ENCODE data around the gene PNPLA1. TPM values are rescaled to one million over a fixed set of nuclear protein-coding genes. Genes with fewer than 3 reads are reported as not detected.

PNPLA1 gene
- total RNA-seq, 2 donors from 2014 or later = not detected

DNA sequence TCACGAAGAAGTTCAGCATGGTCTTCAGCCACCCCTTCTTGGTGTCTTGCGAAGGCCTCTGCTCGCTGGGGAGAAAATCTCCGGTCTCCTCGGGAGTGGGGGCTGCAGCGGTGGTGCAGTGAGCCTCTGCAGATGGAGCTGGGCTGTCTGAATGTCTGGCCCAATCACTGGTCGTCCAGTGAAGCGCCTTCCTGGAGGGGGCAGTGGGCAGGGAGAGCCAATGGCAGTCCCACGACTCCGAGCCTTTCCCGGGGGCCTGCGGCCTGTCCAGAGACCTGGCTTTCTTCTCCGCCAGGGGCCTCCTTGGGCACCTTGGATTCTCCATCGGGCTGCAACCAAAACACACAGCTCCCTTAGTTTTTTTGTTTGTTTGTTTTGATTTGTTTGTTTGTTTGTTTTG, 60.5 kb downstream of the PNPLA1 start:
- TF ChIP-seq CTCF (conservative IDR thresholded peaks at IDR 0.05) = no peak
- H3K4me1 ChIP-seq (ENCODE audit: control insufficient read depth, insufficient read depth, low read length) = no peaks in the 10 kb centered on the region
- Mint-ChIP-seq H3K27ac (no peak overlapping the region), H3K27me3 (ENCODE audit: insufficient read depth) (peaks cover 10% of the 10 kb centered on the region), H3K4me1 (peaks cover 12% of the 10 kb centered on the region), H3K36me3 (ENCODE audit: low read depth) (no peaks in the 10 kb centered on the region), H3K9me3 (no peaks in the 10 kb centered on the region), H3K4me3 (no peak overlapping the region)
- H3K27me3 ChIP-seq (ENCODE audit: control insufficient read depth, insufficient read depth, low read length, poor library complexity, severe bottlenecking) = peaks cover 10% of the 10 kb centered on the region
- no peaks in the 10 kb centered on the region for H3K9me3 ChIP-seq (ENCODE audit: control insufficient read depth, low read length)
- H3K36me3 ChIP-seq (ENCODE audit: control insufficient read depth, insufficient read depth, low read length) = no peaks in the 10 kb centered on the region
- H3K27ac ChIP-seq (ENCODE audit: low read depth, low read length) = no peak overlapping the region
- H3K4me3 ChIP-seq (ENCODE audit: low read length) = no peak overlapping the region
- no peak for DNase-seq
- H3K9ac ChIP-seq (ENCODE audit: extremely low read depth, low read length, poor library complexity, severe bottlenecking) = no peak overlapping the region
- 93 to 95% methylated on average over 10 to 14 of the region's 14 CpGs for WGBS, 2 experiments (ENCODE audit: insufficient coverage in 1 of 2, insufficient read length in 1 of 2)

DNA sequence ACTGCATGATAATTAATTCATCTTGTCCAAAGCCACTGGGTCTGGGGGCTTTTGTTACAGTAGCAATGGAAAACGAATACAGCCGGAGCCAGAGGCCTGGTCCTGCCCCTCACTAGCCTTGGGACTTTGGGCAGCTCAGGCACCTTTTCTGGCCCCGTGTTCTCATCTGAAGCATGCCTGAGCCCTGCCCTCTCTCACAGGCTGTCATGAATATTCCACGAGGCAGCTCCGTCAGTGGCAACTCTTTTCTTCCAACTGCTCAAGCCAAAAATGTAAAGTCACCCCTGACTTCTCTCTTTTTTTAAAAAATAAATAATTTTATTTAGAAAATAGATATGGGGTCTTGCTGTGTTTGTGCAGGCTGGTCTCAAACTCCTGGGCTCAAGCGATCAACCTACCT, 61.5 kb downstream of the PNPLA1 start:
- WGBS, 2 experiments (ENCODE audit: insufficient coverage in 1 of 2, insufficient read length in 1 of 2) = 89 to 98% methylated on average over 5 to 6 of the region's 6 CpGs
- peaks cover 12% of the 10 kb centered on the region for H3K27me3 Mint-ChIP-seq (ENCODE audit: insufficient read depth)
- H3K27ac ChIP-seq (ENCODE audit: low read depth, low read length) = no peak overlapping the region
- H3K4me3 Mint-ChIP-seq = no peak overlapping the region
- H3K36me3 ChIP-seq (ENCODE audit: control insufficient read depth, insufficient read depth, low read length) = no peaks in the 10 kb centered on the region
- H3K36me3 Mint-ChIP-seq (ENCODE audit: low read depth) = no peaks in the 10 kb centered on the region
- no peaks in the 10 kb centered on the region for H3K9me3 Mint-ChIP-seq
- H3K27me3 ChIP-seq (ENCODE audit: control insufficient read depth, insufficient read depth, low read length, poor library complexity, severe bottlenecking) = peaks cover 10% of the 10 kb centered on the region
- H3K9ac ChIP-seq (ENCODE audit: extremely low read depth, low read length, poor library complexity, severe bottlenecking) = no peak overlapping the region
- H3K9me3 ChIP-seq (ENCODE audit: control insufficient read depth, low read length) = no peaks in the 10 kb centered on the region
- H3K4me1 Mint-ChIP-seq = peaks cover 12% of the 10 kb centered on the region
- no peaks in the 10 kb centered on the region for H3K4me1 ChIP-seq (ENCODE audit: control insufficient read depth, insufficient read depth, low read length)
- no peak overlapping the region for H3K27ac Mint-ChIP-seq
- no peak overlapping the region for H3K4me3 ChIP-seq (ENCODE audit: low read length)
- no peak for TF ChIP-seq CTCF (conservative IDR thresholded peaks at IDR 0.05)
- DNase-seq = peak; percentile 40

GRCh38 chr6:36333171-36333895, 63.5 kb downstream of the PNPLA1 start:
- no peak overlapping the region for H3K27ac Mint-ChIP-seq
- H3K27me3 Mint-ChIP-seq (ENCODE audit: insufficient read depth) = peaks cover 14% of the 10 kb centered on the region
- Histone ChIP-seq H3K4me3 (ENCODE audit: low read length) (no peak overlapping the region), H3K9me3 (ENCODE audit: control insufficient read depth, low read length) (no peaks in the 10 kb centered on the region), H3K4me1 (ENCODE audit: control insufficient read depth, insufficient read depth, low read length) (no peaks in the 10 kb centered on the region), H3K9ac (ENCODE audit: extremely low read depth, low read length, poor library complexity, severe bottlenecking) (no peak overlapping the region), H3K27ac (ENCODE audit: low read depth, low read length) (no peak overlapping the region), H3K27me3 (ENCODE audit: control insufficient read depth, insufficient read depth, low read length, poor library complexity, severe bottlenecking) (peaks cover 10% of the 10 kb centered on the region), H3K36me3 (ENCODE audit: control insufficient read depth, insufficient read depth, low read length) (no peaks in the 10 kb centered on the region)
- TF ChIP-seq CTCF (conservative IDR thresholded peaks at IDR 0.05) = no peak
- 87 to 91% methylated on average over 7 to 8 of the region's 8 CpGs for WGBS, 2 experiments (ENCODE audit: insufficient coverage in 1 of 2, insufficient read length in 1 of 2)
- H3K36me3 Mint-ChIP-seq (ENCODE audit: low read depth) = no peaks in the 10 kb centered on the region
- no peak overlapping the region for H3K4me3 Mint-ChIP-seq
- H3K4me1 Mint-ChIP-seq = peaks cover 10% of the 10 kb centered on the region
- DNase-seq = peak; percentile 13
- no peaks in the 10 kb centered on the region for H3K9me3 Mint-ChIP-seq

Data from endodermal cell (in vitro differentiated cells).